GM18517 (cell line): Measurements from ENCODE around the gene TEC.
"Not testable (repeated sequence)": the region's sequence is repeated elsewhere in the genome, so short reads cannot be mapped to it uniquely, and the experiment has no call there.

ENCODE experiments used
- ATAC-seq: cut with Tn5 transposase; IDR thresholded peaks from one replicate; pipeline ENCODE4 v1.9.1; 2021; ENCODE audit warnings: mild to moderate bottlenecking, moderate library complexity; ENCODE audit not compliant: unreplicated experiment

The TEC gene

DNA sequence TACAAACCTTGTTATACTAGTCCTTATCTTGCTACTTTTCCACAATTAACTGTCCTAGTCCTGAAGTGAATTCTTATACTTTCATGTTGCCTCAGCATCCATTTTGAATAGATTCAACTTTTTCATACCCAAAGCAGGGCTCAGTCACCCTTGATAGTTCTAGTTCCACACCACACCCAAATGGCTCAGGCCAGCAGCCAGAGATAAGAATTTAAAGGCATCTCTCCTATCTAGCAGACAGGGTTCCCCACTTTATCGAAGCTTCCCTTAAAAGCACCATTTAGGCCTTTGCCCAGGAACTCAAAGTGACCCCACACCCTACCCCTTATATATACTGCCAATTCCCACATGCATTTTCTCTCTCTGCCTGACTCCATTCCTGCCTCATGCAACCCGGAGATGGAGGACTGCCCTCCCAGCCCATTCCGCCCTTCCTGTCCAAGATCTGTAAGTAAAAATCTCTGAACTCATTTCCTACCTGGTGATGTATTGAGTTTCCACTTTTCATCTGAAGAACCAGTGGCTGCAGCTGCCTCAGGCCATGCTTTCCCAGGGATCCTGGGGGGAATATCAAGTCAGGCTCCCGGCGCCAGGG, 71.9 kb downstream of the TEC start:
- peak; percentile 22 for ATAC-seq

DNA sequence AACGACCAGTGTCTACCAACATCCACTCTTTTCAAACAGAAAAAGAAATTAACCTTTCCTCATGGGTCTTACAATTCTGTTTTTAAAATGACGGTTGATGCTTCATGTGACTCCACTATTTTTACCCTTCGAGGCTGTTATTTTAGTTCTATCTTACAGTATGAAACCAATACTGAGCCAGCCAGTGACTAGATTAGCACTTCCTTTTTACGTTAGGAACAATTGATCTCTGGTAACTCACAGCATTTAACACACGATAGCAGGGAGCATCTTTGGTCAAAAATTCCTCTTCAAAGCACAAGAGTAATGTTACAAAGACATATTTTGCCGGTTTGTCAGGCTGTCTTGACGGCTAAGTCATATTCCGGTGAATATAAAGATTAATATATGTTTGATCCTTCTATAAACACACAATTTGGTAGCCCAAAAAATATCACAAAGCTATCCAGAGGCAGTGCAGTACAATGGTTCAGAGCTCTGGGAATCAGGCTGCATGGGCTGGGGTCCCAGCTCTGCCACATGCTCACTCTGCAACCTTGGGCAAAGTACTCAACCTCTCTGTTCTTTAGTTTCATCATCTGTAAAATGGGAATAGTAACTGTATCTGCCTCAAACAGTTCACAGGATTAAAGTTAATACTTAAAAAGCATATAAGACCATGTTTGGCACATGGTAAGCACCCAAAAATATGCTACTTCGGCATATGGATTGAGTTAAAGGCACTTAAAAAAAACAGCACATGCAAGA, 72.7 kb downstream of the TEC start:
- ATAC-seq = peak; percentile 77

DNA sequence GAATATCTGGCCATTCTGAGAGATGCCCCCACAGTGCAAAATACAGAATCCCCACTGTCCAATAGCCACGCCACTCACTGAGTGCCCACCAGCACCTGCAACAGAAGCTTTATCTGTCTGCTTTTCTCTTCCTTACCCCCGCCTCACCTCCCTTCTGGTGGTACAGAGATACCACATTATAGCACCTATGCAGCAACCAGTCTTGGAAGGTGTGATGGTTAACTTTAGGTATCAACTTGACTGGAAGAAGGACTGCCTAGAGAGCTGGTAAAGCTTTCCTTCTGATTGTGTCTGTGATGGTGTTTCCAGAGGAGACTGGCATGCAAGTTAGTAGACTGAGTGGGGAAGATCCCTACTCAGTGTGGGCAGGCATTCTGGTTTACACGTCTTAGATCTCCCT, 73.8 kb downstream of the TEC start:
- ATAC-seq = no peak

DNA sequence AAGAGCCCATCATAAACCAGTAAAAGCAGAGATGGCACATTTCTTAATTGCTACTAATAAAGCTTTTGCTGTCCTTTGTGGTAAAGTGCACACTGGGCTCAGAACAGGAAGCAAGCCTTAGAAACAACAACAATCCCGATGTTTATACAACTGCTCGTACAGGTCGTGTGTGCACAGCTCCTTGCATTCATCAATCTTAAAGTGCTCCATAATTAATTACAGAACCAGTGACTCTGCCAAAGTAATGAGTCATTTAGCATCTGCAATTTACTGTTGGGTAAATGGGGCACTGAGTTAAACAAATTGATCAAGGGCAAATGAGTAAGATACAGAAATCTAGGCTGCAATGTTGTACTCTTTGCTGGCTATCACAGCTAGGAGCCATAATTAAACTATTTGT, 74.3 kb downstream of the TEC start:
- ATAC-seq = no peak

DNA sequence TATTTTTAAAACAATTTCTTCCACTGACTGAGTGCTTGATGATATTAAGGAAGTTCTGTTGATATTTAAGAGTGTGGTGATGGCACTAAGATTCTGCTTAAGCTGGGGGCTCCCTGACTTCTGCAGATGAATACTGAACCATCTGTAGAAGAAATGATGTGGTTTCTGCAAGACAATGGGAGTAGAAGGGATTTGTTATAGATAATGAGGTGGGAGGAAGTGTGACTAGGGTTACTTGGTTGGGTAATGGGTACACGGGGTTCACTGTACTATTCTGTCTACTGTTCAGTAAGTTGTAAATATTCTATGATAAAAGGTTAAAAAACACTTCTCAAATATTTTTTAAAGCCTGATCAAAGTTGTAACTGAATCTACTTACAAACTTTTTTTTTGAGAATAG, 74.7 kb downstream of the TEC start:
- ATAC-seq = no peak

DNA sequence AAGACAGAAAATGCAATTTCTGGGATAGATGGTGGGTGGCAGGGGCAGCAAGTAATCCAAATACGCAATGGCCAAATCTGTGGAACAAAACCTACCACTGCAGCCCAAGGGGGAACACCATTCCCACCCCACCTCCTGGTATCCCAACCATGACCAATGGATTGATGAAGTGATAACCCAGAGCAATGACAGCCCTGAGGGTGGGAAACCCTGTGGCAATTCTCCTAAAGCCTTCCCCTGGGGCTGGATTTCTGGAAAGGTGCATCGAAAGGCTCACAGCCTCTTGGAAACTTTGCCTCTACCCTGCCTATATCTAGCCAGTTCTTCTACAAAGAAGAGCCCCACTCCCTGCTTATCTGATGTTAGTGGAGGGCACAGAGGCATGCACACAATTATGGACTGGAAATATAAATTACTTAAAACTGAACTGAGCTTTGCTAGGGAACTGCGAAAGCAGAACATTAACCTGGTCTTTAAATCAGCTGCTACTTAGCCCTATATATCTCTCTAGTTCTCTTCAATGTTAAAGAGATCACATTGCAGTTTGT, 75.6 kb downstream of the TEC start:
- ATAC-seq = no peak

DNA sequence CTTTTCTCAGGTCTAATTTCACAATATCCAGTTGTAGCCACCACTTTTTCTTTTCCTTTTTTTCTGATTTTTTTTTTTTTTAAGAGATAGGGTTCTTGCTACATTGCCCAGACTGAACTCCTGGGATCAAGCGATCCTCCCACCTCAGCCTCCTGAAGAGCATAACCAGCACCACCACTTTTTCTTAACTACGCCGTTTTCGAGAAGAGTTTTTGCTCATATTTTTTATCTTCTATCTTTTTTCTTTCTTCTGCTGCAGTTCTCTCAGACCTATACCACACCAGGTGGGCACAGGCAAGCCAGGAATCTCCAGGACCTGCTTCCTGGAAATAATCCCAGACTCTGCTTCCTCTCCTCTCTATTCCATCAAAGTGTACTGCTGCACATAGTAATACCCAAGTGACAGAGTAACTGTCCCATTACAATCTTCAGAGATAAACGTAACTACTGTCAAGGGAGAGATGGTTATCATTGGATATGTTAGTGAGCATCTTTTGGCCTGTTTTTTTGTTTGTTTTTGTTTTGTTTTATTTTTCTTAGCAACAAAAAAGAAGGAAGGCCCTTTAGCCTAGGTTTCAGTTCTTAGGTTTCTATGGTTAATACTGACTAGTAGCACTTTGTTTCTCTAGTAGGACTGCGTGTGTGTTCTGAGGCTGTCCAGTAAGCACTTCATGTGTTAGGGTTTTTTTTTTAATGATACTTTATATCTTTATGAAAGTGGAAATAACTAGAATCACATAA, 76.4 kb downstream of the TEC start:
- ATAC-seq = no peak

DNA sequence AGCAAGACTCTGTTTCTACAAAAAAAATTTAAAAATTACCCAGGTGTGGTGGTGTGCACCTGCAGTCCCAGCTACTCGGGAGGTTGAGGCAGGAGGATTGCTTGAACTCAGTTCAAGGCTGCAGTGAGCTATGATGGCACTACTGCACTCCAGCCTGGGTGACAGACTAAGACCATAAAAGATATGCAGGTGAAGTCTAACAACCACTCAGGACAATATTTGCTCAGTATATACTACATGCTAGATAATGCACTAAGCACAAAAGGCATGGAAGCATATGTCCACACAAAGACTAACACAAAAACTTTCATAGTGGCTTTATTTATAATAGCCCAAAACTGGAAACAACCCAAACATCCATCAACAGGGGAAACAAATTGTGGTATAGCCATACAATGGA, 77.9 kb downstream of the TEC start:
- no peak for ATAC-seq

DNA sequence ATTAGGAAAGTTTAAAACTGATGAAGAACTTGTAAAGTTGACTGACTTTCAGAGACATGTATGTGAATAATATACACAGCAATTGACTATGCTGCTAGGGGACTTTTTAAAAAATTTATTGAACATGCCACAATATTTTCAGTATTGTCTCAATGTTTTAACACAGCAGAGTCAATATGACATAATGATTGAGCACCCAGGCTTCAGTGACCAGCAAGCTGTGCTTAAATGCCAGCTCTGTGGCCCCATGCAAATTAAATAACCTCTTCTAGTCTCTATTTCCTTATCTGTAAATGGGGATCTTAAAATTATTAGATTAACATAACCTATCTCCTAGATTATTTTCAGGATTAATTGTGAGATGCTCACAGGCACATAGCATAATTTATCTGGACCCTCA, 78.8 kb downstream of the TEC start:
- ATAC-seq = peak; percentile 38

DNA sequence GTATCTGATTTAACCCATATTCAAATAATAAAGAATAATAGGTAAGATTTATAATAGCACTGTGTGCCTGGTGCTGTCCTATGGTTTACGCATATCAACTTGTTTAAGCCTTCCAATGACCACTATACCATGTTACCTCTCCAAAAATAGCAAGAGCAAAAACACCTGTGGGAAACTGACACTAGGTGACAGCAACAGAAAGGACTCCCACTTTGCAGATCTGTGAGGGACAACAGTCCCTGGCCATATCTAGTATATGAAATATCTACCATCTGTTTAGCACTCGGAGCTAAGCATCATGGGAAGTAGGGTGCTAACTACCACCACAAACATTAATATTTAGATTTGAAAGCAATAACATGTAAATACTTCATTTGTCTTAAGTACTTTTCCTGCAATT, 79.9 kb downstream of the TEC start:
- ATAC-seq = no peak

DNA sequence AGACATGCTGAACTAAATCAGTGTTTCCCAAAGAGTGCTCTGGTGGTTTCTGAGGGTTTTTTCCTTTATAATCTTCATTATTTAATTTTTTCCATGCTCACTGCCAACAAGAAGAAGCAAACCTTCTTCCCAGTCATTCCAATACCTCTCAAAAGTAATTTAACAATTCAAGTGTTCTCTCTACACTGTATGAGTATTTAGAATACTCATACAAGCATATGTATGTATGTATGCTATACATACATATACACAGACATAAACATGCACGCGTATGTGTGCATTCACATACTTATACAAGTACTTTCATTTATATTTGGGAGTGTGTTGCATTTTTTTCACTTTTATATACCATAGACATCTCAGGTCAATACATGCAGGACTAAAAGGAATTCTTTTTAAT, 81.2 kb downstream of the TEC start:
- no peak for ATAC-seq

DNA sequence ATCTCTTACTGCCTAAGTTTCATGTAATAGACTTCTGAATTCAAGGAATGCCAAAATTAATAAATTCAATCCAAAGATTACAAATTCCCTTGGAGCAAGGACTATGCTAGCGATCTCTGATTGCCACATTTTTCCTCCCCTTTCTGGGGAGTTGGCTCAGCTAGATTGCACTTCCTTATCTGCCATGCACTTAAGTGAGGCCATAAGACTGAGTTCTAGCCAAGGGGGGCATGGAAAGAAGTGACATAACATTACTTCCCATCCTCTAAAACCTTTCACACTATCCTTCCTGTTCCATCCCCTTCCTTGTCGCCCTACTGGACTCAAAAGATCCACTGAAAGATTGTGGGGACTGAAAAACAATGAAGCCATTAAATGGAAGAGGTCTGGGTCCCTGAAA, 81.8 kb downstream of the TEC start:
- ATAC-seq = no peak

DNA sequence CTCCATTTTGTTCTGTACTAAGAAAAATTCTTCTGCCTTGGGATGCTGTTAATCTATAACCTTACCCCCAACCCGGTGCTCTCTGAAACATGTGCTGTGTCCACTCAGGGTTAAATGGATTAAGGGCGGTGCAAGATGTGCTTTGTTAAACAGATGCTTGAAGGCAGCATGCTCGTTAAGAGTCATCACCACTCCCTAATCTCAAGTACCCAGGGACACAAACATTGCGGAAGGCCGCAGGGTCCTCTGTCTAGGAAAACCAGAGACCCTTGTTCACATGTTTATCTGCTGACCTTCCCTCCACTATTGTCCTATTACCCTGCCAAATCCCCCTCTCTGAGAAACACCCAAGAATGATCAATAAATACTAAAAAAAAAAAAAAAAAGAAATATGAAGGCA, 82.6 kb downstream of the TEC start:
- ATAC-seq = not testable (repeated sequence)

DNA sequence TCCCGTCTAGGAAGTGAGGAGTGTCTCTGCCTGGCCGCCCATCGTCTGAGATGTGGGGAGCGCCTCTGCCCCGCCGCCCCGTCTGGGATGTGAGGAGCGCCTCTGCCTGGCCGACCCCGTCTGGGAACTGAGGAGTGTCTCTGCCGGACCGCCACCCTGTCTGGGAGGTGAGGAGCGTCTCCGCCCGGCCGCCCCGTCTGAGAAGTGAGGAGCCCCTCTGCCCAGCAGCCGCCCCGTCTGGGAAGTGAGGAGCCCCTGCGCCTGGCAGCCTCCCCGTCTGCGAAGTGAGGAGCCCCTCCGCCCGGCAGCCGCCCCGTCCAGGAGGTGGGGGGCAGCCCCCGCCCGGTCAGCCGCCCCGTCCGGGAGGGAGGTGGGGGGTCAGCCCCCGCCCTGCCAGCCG, 83.2 kb downstream of the TEC start:
- ATAC-seq = not testable (repeated sequence)

DNA sequence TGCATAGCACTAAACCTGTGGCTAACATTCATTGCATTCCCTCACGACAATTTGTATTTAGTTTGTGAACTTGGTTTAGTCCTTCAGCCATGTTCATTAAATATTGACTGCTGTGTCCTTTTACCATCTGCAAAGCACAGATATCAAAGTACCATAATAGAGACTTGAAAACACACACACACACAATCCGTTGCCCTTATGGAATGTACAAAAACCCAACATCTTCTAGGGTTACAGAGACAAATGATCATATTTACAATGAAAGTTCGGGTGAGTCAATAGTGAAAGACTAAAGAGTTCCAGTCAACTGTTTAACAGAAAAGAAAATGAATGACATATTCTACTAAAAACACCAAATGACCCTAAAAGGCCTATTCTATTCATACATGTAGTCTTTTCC, 84.8 kb downstream of the TEC start:
- ATAC-seq = no peak

DNA sequence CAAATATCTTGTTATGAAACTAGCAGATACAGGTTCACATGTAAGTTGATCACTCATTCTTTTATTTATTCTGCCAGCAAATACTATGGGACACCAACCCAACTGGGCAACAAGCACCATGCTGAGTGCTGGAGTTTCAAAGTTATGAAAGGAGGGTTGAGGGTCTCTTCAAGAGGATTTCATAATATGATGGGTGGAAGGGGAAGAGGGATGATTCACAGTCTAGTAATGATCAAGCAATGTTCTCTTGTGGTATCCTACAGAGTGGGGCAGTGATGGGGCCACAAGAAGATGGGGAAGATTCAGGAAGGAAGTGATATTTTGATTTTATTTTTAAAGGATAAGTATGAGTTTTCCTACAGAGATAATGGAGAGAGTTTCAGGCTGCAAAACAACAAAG, 89.4 kb downstream of the TEC start:
- ATAC-seq = no peak

DNA sequence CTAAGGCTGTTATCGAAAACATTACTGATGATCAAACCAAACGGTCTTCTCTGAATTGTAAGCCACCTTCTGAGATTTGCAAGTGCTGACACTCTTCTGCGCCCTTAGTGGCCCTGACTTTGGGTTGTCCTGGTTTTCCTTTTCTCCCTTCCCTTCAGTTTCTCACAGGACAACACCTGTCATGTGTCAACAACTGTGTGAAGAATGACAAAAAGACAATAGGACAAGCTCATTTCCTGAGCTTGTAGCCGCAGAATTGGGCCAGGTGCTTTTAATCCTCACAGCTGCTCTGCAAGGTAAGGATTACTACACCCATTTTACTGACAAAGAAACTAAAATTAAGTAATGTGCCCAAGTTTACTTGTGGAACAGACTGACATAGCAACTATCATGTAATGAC, 90.7 kb downstream of the TEC start:
- no peak for ATAC-seq

DNA sequence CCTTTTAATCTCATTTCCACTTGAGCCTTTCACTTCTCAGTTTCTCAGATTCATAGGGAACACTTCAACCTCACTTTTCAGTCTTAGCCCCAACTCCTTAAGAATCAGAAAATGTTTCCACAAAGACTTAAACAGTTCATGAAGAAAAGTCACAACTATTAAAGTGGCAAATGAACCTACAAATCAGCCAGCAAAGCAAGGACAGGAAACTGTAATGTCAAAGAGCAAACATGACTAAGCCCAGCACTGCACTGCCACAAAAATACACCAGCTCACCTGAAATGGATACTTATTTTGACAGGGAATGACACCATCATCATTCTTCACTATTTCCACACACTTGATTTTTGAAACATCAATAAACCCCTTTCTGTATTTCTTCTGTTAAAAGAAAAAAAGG, 93.8 kb downstream of the TEC start:
- no peak for ATAC-seq

DNA sequence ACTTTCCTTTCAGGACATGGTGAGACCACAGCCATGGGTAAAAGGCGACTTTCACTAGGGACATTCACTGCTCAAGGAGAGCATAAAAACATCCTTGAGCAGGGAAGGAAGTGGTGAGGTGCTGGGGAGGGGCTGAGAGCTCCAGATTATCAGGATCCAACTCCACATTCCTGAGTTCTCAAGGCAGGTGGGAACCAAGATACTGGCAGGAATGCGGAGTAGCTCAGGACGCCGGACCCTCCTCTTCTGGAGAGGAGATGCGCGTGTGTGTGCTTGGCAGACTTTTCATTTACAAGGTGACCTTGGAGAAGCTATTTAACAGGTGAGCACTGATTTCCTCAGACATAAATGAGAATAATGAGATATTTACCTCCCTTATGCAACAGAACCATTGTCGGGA, 94.3 kb downstream of the TEC start:
- ATAC-seq = no peak

DNA sequence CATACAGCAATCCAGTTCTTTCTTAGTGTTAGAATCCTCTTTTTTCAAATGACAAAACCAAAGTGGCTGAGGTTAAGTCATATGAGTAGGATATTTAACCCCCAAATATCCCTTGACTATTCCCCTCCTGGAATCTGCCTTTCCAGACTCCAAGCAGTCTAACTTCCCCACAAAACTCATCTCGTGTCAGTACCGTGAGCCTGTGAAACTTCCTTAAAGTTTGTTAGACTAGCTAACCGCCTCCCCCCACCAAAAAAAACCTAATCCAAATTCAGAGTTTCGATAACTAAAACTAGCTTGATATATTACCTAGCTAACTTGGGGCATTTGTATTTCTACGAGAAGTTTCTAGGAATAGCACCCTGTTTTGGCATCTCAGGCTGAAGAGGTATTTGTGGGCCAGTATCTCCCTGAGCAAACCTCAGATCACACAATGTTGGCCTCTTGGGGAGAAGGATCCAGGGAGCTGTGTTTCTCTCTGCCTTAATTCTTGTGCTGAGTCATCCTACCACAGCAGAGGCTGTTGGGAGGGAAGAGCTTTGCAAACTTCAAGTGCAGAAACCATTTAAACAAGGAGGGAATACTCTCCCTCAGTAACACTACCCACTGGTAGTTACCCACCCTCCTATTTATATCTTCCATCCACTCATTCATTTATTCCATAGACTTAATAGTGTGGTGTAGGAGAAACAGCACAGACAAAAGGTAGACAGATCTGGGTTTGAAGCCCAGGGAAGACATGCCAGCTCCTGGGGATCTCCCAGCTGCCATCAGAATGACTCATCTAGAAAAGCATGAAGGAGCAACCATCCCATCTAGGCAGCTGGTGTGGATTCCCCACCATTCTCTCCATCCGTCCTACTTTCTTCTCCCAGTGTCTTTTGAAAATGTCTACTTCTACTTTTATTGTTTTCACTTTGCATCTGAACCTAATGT, 96.3 kb downstream of the TEC start:
- ATAC-seq = peak; percentile 72

DNA sequence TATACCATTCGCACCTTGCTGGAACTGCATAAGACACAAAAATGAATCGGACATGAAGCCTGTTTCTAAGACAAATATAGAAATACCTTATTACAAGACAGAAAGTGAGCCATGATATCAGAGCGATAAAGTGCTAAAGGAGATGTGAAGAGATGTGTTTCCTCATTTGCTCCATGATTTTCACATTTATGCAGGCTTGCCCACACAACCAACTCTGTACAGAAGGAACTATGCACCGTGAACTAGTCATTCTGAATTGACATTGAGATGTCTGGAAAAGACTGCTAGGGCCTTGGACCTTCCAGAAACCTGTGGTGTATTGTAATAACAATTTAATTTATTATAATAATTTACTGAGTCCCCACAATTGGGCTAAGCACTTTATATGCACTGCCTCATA, 97.0 kb downstream of the TEC start:
- ATAC-seq = no peak
